GM21526 (cell line): ENCODE results near the gene NPL.

Source experiments
- ATAC-seq: cut with Tn5 transposase; IDR thresholded peaks from one replicate; pipeline ENCODE4 v1.9.1; 2021; ENCODE audit warnings: moderate library complexity; ENCODE audit not compliant: unreplicated experiment, low FRiP score

NPL gene

DNA sequence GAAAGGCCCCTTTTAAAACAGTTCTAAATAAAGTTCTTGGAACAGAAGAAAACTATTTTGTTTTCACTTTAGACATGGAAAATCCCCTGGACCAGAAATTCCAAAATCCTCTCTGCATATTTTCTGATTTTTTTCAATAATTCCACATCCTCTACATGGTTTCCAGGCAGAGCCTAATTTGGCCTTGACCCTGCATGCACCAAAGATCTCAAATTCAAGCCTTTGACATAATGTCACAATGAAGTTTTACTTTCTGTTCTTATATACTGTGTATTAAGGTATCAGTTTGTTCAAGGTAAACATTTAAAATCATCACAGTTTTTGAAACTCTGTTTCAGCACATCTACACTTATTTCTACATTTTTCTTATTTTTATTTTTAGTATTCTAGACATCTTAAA, 12.2 kb upstream of the NPL start:
- ATAC-seq: no peak

DNA sequence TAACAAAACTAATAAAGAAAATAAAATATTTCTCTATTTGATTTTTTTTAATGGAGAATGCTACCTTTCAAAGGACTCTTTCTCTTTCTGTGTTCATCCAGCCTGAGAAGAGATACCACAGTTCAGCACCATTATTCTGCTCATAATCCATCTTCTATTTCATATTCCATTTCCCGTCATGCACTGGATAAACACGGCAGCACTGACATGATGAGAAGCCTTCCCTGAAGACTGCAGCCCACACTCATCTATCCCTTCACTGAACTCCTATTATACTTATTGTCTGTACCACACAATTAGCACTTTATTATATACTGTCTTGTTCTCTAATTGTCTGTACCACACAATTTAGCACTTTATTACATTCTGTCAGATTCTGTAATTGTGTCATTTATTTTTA, 10.7 kb upstream of the NPL start:
- no peak for ATAC-seq

DNA sequence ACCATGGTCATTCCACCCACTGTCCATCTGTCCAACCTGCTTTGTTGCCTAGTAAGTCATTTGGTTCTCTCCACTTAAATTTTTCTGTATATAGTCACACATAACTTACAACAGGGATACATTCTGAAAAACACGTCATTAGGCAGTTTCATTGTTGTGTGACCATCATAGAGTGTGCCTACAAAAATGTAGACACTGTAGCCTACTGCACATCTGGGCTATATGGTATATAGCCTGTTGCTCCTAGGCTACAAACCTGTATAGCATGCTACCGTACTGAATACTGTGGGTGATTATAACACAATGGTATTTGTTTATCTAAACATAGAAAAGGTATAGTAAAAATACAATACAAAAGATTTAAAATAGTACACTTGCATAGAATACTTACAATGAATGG, 10.0 kb upstream of the NPL start:
- ATAC-seq: no peak

DNA sequence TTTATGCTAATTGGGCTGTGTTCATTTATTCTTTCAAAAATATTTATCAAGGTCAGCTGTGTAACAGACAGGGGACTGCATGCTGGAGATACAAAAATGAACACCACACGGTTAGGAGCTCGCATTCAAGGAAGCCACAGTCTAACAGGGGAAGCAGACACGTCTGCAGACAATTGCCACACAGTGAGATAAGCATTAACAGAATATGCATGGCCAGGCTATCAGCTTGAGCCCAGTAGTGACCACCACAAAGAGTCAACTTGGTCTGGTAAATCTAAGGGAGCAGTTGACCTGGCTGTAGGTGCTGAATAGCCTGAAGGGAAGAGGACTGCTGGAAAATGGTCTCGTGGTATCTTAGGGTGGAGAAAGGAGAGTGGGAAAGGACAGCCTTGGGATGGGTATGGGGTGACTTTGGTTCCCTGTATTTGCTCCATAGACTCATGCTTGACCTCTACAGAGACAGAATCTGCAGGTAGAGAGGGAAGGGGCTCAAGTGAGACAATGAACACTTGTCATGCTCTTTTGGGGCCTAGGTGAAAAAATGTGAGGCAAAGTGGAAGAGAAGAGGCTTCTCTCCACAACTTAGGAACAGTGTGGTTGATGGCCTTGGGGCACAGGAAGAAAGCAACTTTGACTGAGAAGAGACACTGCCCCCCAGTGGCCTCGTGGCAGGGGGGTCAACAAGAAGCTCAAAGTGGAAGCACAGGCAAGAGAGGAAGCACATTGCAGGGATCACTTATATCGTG, 7.6 kb upstream of the NPL start:
- no peak for ATAC-seq

DNA sequence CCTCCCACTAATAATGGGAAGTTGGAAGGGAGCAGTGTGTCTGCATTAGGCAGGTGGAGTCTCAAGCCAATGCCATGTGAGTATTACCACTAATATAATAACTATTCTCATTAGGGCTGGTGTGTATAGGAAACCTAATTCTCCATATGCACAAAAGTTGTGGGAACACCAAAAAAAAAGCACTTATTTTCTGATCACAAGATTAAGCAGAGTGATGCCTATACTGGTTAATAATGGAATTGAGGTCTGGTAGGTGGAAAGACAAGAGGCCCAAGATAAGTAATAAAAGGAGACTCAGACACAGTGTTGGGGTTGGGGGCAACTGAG, 7.0 kb upstream of the NPL start:
- ATAC-seq: no peak

DNA sequence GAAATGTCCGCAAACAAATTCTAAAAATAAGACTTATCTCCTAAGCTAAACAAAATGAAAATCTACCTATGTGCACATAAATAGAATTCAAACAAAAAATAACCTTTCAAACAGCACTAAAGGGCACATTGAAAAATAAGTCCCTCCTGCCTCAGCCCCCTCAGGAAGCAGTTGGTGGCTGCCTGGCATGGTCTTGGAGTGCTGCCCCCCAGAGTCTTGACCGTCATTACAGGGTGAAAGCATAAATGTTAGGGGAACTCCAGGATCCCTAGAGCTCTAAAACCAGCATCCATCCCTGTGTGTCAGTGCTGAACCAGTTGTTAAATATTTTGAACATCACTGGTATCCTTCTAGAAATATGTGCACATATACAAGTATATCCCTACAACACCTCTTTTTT, 6.5 kb upstream of the NPL start:
- no peak for ATAC-seq

DNA sequence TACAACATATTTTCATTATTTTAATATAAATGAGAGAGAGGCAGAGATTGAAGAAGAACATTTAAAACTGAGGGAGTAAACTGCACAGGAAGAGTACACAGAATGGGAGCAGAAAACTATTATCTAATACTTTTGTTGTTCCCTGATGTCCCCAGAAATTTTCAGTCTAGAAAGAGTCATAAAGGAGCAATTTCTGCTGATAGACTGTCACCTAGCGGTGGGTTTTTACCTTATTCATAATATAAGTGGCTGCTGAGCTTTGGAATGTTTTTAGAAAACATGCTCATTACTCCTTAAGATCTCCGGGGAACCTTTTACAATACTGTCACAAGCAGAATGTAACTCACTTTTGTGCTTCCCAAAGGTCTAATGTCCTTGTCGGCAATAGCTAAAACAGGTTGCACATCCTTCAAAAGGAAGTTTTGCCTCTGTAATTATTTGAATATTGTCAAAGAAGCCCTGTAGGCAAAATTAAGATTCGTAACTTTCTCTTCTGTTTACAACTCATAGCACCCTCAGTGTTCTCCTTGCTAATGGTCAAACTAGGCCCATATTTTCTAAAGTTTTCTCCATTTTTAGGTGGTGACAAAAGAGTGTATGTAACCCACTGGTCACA, 4.9 kb upstream of the NPL start:
- no peak for ATAC-seq

DNA sequence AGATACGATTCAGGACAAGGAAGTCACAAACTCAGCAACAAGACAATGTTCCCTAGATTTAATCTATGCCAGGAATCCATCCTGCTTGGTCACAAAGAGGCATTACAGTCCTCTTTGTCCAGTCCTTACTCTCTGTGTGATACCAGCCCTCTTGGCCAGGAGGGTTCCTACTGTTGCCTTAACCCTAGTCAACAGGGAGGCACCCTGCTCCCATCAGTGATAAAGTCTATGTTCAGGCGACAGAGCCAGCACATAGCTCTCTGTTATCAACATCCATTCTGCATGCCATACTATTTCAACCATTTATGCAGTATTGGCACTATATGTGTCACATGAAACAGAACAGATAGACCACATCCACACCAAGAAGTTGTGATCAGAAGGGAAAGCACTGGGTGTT, 4.4 kb upstream of the NPL start:
- ATAC-seq: no peak

DNA sequence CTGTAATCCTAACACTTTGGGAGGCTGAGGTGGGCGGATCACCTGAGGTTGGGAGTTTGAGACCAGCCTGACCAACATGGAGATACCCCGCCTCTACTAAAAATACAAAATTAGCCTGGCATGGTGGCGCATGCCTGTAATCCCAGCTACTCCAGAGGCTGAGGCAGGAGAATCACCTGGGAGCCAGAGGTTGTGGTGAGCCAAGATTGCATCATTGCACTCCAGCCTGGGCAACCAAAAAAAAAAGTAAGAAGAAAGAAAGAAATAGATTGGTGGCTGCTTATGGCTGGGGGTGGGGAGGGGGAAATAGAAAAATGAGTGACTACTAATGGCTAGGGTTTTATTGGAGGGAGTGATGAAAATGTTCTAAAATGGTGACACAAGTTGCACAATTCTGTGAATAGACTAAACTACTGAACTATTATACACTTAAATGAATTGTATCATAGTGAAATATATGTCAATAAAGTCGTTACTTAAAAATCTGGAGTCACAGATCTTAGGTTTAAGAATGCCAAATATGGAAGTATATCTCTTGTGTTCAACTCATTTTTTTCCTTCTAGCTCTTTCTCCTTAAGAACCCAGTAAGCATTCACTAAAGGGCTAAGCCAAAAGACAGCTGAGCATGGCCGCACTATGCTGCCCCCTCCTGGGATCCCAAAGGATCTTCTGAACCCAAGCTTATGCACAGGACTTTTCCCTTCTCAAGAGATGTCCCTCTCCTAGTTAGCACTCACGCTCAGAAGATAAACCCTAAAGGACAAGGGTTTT, 3.2 kb upstream of the NPL start:
- no peak for ATAC-seq

DNA sequence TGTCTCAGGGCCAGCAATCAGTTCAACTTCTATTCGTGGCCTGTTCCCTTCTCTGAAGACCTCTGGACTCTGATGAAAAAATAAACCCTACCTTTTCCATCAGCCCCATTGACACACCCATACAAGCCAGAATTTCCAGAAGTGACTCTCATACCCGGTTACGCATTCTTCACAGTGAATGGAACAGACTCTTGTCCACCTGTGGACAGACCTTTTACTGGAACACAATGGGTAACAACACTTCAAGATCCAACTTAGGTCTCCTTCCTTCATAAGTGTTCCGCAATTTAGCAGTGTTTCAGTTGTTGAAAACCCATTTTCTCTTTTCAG, 2.6 kb upstream of the NPL start:
- ATAC-seq: no peak

DNA sequence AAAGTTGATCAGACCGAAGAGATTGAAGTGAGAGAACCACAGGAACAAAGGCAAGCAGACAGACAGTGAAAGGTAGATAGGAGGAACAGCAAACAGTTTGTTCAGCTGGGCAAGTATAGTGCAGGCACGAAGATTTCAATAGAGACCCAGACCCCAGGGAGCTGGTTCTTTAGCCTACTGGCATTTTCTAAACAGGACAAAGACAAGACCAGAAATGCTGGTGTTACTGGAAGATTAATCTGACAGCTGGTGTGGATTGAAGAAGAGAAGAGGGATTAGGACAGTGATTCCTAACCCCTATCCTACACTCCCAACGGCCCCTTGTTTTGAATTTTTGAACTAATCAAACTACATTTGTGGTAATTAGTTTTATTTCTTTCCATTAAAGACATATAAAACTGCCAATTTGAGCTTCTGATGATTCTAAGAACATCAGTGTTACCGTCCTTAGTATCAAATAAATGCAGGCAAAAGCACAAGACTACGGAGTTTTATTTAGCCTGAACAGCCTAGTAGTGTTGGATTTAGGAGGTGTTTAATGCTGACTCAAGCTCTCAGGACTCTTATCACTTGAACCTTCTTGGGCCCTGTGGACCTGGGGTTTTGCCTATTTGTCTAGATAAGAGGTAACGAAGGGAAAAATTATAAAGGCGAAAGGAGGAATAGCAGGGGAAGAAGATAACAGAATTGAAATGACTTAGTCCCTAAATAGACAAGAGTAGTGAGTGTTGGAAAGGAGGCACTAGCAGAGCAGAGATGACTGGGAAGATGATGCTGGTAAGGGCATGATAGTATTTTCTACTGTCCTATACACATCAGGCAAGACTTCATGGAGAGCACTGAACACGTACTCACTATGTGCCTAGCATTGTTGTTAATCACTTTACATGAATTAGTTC, 2.0 kb downstream of the NPL start:
- no peak for ATAC-seq

DNA sequence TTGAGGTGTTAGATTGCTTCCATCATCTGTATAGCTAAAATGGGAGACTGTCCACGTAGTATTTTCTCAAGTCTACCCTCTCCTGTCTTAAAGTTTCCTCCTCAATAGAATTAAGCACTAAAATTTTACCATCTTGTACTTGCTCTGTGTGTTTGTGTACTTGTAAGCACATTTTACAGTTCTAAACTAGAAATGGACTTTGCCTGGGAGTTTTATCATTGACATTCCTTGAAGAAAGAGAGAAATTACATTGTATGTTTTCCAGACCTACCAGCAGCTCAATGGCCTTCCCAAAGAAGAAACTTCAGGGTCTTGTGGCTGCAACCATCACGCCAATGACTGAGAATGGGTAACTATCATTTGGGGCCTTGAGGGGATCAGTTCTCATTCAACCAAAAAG, 4.5 kb downstream of the NPL start:
- no peak for ATAC-seq

DNA sequence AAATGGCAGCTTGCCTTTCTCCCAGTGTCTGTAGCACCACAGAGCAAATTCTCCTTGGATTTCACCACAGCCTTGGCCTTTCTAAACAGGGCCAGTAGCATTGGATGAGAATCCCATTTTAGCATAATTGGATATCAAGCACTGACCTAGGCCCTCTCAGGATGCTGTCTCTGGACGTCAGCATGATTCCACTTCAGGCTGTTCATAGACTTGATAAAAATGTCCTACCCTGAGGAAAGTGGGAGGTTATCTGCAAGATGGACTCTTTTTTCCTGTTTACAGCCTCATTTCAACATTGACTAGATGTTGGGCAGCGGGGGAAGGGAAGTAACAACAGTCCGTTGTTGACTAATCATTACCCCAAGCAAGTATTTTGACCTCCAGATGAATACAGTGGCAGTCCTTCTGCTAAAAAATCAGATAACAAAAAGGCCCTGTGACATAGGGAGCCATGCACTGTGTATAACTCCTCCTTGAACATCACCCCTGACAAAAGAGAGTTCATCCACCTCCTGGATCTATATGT, 5.2 kb downstream of the NPL start:
- ATAC-seq: no peak

DNA sequence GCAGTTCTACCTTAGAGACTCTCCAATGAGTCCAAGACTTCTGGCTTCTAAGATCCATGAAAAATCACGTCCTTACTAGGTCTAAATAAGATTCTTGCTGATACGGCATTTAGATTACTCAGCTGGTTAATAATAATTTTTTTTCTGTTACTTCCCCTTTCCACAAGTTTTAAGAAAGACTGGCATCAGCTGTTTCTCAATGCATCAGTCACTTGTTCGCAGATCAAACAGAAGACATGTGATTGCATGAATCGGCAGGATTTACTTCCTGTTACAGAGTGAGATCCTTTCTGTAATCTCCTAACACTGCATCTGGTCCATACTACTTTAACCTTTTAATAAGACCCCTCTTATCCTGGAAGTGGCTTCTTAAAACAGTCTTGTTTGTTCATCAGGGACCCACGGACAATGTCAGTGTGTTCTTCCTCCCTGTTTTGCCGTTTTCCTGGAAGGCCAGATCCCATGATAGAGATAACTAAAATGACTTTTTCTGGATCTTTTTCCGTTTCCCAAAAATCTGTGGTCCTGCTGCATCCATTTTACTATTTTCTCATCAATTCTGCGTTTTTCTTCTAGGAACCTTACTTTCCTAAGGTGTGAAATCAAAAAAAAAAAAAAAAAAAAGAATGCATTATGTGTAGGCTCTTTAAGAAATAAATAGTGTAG, 6.1 kb downstream of the NPL start:
- ATAC-seq: no peak

DNA sequence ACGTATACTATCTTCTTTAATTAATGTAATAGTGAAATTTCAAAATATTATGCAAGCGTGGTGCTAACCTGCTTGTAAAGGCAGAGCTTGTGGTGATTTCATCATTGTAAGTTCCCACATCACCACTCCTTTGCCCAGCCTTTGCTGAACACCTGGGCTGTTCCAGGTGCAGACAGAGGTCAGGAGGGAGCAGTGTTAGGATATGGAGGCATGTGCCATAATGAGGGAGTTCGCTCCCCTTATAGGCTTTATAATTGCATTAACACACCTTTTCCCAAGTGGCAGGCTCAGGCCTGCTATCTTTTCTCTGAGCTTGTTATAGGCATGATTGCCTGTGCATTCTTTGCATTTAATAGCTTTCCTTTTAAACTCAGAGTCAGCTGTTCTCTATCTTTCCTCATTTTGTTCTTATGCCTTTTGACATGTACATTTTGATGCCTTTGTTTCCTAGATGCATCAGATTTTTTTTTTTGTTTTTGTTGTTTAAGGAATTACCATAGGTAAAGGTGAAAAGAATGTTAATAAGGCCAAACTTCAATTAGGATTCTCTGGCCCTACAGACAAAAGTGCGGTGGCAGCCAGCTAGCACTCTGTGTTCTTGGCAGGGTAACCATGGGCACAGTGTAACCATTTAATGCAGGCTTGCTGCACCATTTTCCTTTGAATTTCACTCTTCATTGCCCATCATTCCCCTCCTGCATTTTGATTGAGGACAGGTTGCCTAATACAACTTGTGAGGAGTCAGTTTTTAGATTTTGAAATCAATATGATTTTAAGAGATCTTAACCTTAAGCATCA, 12.6 kb downstream of the NPL start:
- no peak for ATAC-seq

DNA sequence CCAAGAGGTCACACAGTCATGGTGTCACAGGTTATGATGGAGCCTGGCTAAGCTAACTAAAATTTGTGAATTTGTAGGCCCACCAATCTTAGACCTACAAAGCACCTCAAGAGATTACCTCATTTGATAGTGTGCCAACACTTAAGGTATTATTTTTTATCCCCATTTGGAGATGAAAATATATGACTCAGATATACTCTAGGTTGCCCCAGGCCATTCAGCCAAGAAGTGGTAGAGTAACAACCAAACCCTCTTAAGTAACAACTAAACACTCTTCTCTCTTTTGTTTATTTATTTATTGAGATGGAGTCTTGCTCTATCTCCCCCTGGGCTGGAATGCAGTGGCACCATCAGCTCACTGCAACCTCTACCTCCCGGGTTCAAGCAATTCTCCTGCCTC, 14.3 kb downstream of the NPL start:
- no peak for ATAC-seq

DNA sequence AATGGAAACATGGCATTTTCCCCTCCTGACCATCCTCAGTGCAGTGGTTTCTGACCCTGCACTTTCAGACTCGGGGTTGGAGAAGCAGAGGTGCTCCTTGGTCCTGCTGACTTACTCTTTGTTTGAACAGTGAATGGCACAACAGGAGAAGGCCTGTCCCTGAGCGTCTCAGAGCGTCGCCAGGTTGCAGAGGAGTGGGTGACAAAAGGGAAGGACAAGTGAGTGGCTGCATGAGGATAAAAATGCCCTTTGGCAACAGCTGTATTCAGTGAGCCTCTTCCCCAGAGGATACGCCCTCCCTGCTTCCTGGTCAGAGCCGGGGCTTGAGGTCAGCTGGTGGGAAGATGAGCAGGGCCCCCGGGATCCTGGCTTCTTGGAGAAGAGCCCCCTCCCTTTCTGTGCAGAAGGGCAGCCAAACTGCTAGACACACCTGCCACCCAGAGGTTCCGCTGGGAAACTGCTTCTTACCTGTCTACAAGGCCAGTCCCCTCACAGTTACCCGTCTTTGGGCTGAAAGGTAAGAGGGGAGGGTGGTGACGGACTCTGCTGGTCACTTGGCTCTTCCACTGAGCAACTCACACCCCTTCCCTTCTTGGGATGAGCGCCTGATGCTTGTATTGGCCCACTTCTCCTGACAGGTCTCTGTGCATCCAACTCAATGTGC, 16.6 kb downstream of the NPL start:
- no peak for ATAC-seq

DNA sequence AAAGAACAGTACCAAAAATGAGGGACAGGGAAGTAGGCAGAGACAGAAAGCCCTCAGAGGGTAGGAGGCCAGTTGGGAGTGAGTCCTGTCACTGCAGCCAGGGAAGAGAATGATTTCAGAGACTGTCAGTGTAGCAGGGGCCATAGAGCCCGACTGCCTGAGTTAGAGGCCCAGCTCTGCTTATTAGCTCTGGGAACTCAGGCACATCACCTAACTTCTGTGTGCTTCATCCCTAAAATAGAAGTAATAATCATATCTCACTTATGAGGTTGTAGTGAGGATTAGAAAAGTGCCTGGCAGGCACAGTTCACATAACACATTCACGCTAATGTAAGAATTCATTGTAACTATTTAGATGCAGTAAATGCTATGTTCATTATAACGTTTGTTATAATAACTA, 18.3 kb downstream of the NPL start:
- ATAC-seq: no peak

DNA sequence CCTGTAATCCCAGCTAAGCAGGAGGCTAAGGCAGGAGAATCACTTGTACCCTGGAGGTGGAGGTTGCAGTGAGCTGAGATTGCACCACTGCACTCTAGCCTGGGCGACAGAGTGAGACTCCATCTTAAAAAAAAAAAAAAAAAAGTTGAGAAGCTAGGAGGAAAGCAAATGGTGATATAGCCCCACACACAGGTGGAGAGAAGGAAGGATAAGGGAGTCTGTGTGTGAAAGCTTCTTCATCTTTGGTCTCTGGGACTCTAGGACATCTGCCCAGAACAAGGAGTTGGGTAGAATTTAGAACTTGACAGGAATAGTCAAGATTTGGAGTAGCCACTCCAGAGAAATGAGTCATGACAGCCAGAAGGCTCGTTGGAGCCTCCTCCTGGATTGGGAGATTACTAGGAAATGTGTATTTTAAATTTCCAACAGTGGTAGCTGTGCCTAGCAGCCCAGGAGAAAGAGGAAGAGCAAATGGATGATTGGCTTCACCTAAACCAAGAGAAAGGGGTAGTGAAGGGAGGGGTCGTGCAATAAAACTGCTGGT, 19.9 kb downstream of the NPL start:
- ATAC-seq: no peak
